ENCODE data around the gene GPRC5C.

Gene GPRC5C

GRCh38 chr17:74452841-74453661 is 21.2 kb downstream of the GPRC5C start:
- no peak for DNase-seq (ENCODE audit: low spot score)

- peak; percentile 97 for DNase-seq (ENCODE audit: low spot score)
These were observed 21.8 kb downstream of the GPRC5C start for GRCh38 chr17:74453665-74454196.

- DNase-seq (ENCODE audit: low spot score), result no peak
These were observed 22.5 kb downstream of the GPRC5C start for GRCh38 chr17:74454197-74455024.

- DNase-seq (ENCODE audit: low spot score), result no peak
These were observed 23.2 kb downstream of the GPRC5C start for GRCh38 chr17:74455025-74455545.

- no peak for DNase-seq (ENCODE audit: low spot score)
These were observed 23.9 kb downstream of the GPRC5C start for GRCh38 chr17:74455821-74456220.

DNA sequence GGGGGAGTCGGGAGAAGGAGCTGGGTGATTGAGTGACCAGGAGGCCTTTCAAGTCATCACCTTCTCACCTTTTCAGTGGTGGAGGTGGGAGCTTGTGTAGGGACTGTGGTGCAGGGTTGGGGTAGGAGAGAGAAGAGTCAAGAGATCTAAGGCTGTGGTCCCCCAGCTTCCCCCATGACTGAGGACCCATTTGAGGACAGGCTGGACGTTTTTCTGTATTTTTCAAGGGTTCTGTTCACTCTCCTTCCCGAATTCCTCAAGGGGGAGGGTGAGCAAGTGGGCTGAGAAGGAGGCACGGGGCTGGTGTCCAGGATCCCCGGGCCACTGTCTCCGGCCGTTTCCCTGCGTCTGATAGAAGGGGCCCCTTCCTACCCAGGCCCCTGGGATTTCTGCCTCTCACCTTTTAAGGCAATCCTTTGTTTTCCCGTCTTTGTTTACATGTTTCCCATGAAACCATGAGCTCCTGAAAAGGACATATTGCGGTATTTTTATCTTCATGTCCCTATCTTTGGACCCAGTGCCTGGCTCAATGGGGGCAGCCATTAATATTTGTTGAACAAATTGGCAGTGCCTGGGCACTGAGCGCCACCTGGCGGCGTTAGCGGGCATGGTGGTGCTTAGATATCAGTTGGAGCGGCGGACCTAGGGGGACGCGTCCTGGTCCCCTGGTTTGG is 25.4 kb downstream of the GPRC5C start:
- DNase-seq (ENCODE audit: low spot score), result peak; percentile 75

DNA sequence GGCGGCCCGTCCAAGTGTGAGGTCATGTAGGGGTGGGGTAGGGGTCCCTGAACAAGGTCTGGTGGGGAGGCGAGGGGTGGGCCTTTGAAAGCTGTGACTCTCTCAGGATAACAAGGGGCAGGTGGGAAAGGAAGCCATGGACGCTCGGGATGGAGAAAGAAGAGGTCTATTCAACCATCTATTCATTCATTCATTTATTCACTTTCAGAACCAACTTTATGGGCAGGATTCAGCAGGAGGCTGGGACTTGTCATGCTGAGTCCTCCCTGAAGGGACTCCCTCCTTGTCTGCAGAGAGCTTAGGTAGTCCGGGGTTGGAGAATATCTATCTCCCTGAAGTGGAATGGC is 25.9 kb downstream of the GPRC5C start:
- no peak for DNase-seq (ENCODE audit: low spot score)

GRCh38 chr17:74458835-74459234 is 26.9 kb downstream of the GPRC5C start:
- no peak for DNase-seq (ENCODE audit: low spot score)

GRCh38 chr17:74459622-74460021 is 27.7 kb downstream of the GPRC5C start:
- DNase-seq (ENCODE audit: low spot score), result no peak

DNA sequence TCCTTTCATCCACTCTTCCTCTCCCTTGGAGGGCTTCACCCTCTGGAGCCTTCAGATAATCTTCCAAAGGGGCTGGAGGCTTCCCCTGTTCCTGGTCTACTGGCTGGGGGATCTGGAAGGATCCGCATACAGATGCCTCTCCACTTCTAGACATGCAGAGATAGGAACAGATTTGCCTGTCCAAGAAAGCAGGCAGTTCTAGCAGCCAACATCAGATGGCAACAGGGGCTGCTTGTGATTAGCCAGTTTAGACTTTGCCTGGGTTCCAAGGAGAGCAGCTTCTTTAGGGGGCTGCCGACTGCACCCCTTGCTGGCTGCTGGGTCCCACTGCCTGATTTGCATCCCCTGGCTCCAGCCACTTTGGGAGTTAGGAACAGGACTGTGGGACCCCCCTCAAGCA is 28.4 kb downstream of the GPRC5C start:
- DNase-seq (ENCODE audit: low spot score), result no peak

DNA sequence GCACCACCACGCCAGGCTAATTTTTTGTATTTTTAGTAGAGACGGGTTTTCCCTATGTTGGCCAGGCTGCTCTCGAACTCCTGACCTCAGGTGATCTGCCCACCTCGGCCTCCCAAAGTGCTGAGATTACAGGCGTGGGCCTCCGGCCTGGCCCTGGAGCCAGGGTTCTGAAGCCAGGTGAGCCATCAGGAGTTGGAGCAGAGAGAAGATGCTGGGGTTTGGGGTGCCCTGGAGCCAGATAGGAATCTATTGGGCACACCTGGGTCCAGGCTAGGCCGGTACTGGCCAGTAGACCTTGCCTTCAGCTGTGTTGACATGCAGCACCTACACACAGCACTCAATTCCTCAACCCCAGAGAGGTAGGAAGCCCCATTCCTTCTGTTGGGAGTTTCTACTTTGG is 29.1 kb downstream of the GPRC5C start:
- DNase-seq (ENCODE audit: low spot score), result no peak

DNA sequence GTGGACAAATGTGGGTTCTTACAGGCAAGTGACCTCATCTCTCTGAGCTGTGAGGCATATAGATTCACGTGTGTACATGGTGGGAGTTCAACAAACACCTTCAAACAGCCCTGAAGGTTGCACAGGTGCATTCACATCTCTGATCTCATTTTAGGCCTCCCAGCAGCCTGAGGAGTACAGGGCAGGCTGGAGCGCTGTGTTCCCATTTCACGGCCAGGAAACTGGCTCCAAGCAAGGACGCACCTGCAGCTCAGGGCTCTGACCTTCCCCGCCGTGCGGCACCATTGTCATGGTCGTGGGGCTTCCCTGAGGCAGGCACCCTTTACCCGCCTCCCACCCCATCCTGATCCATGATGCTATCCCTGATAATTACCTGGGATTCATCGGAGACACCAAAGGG is 29.7 kb downstream of the GPRC5C start:
- DNase-seq (ENCODE audit: low spot score), result no peak

DNA sequence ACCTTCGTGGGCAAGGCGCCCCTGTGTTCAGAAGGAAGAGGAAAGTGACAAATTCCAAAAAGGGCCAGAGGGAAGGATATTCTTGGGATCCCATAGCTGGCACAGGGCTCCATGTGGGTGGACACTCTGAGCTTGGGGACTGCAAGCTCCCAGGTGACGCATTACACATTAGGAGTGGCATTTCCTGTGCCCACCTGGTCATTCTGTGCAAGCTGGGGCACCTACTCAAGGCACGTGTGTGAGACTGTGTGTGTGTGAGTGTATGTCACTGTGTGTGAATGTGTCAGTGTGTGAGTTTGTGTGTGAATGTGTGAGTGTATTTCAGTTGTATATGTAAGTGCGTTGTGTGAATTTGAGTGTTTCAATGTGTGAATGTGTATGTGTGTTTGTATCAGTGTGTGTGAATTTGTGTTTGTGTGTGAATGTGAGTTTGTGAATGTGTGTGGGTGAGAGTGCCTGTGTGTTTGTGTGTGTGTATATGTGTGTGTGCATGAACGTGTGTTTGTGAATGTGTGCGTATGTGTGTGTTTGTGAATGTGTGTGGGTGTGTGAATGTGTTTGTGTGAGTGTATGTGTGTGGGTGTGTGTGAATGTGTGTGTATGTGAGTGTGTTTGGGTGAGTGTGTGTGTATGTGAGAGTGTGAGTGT is 33.0 kb downstream of the GPRC5C start:
- DNase-seq (ENCODE audit: low spot score), result no peak

- DNase-seq (ENCODE audit: low spot score), result no peak
These were observed 33.7 kb downstream of the GPRC5C start for GRCh38 chr17:74465378-74466110.

DNA sequence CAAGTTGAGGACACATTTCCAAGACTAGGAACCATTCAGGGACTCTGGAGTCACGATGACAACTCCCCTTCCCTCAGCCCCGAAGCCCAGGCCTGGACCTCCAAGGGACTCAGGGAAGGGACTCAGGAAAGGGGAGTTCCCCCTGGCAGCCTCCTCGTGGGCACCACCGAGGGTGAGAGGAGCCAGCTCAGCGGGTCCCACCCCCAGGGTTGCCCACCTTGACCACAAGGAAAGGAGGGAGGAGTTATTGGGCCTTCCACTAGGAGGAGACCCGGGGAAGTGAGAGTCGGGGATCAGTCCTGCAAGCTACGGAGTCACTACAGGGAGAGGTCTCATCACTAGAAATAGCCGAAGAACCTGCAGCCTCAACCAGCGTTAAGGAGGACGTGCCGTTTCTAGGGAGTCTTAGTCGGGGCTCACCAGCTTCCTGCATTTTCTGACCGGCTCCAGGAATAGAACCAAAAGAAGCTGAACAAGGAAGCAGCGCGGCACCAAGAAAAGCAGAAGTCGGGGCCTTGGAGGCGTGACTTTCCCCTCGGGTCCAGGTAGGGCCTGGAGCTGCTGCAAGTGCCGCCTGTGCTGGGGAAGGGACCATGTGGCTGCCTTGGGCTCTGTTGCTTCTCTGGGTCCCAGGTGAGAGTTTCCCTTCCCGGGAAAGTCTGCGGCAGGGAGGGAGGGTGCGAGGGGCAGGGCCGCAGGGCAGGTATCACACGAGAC is 34.4 kb downstream of the GPRC5C start, which contains the start of gene CD300A:
CD300A (plus strand) TSS at position 524 of the 717 bp plus-strand sequence; CDS start at position 594, 70 bp downstream.
- no peak for DNase-seq (ENCODE audit: low spot score)

DNA sequence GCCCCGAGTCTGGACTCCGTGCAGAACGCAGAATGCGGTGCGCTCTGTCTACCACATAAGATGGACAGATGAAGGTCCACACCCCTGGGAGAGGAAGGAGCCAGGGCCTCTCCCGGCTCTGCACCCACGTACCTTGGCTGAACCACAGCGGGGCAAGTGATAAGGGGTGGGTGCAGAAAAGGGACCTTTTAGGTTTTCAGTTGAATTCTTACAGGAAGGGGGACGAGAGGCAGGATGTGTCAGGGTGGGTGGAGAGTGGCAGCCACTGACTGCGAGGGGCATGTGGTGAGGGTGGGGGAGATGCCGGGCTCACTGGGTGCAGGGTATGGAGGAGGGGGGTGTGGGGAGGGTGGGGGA is 34.9 kb downstream of the GPRC5C start:
- no peak for DNase-seq (ENCODE audit: low spot score)

DNA sequence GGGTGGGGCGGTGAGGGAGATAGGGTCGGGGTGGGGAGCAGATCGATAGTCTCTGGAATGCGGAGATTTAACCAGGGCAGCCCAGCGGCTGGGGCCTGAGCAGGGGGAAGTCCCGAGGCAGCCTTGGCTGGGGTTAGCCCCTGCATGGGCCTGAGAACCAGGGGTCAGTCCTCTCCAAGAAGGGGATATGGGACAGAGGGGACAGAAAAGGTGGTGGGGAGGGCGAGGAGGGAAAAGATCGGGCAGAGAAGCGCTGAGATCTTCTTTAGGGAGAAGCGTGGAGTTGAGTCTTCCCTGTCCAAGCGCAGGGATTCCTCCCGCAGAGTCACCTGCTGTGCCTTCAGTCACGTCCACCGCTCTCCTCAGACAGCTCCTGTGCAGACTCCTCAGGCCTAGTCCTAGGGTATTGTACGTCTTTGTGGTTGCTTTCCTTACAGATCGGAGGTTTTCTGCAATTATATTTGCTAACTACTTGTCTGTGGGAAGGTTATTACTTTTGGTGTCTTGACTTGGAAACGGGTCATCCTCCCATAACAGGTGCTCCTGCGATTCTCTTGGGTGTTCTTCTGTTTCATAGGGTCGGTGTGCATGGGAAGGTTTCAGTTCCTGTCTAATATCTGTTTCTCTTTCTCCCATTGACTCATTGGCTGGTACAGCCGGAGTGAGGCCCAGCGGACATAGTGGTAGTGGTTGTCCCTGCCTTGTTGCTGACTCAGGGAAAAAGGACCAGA is 35.5 kb downstream of the GPRC5C start:
- DNase-seq (ENCODE audit: low spot score), result no peak

- DNase-seq (ENCODE audit: low spot score), result no peak
These were observed 39.5 kb downstream of the GPRC5C start for GRCh38 chr17:74471341-74471740.

DNA sequence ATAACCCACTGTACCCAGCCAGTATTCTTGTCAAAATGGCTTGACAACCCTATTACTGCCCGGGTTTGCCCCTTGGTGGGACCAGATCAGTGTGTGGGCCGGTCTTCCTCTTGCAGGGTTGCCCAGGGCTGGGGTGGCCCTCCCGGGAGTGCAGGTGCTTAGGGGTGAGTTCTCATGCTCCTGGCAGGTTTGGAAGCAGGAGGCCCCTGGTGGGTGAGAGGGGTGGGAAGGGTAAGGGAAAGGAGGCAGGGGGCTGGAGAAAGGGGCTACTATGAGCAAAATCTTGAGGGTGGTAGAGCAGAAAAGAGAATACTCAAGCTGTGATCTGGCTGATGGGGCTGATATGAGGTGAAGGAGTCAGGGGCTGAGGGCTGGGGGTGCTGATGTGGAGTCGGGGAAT is 41.0 kb downstream of the GPRC5C start:
- DNase-seq (ENCODE audit: low spot score), result no peak

DNA sequence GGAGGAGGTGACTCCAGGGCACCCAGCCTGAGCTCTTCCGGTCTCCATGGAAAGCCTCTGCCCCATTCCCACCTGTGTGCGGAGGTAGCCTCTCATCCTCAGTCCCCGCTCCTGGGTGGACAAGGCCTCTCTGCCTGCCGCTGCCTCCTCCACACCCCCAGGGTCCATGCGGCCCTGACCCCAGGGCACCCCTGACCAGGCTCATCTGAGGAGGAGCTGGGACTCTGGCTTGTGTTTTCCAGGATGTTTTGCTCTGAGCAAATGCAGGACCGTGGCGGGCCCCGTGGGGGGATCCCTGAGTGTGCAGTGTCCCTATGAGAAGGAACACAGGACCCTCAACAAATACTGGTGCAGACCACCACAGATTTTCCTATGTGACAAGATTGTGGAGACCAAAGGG is 41.4 kb downstream of the GPRC5C start:
- no peak for DNase-seq (ENCODE audit: low spot score)

All from AG08395 (cell line).